CD14-positive monocyte (primary cell): ENCODE data around the gene MYO16. TPM values are rescaled to one million over a fixed set of nuclear protein-coding genes. Genes with fewer than 3 reads are reported as not detected.
A peak's percentile ranks its signal among the peaks of the same experiment; 100 is the strongest.

ENCODE experiments used
- DNase-seq, 3 donors: peaks; one replicate each; pipeline ENCODE4 v3.0.0-alpha.2; 2011 to 2022
- H2AFZ ChIP-seq: 2 replicates; pipeline ENCODE4 v1.6.0; 2012; ENCODE audit warnings: mild to moderate bottlenecking, low read depth, low read length, inconsistent platforms; ENCODE audit not compliant: insufficient read depth, poor library complexity, severe bottlenecking
- H3K27ac ChIP-seq, 2 donors: 1 replicate in 1 of 2; 2 replicates in 1 of 2; pipeline ENCODE4 v1.5.1; 2012 to 2013; ENCODE audit warnings: low read length in 2 of 2, control low read depth in 1 of 2, inconsistent platforms in 1 of 2, low read depth in 1 of 2, mild to moderate bottlenecking in 1 of 2
- H3K27me3 ChIP-seq, 2 donors: one replicate each; pipeline versions ENCODE4 v1.6.0 to v1.6.1; 2011 to 2013; ENCODE audit warnings: low read length in 2 of 2; ENCODE audit not compliant: control insufficient read depth in 2 of 2, insufficient read depth in 2 of 2
- H3K36me3 ChIP-seq, 2 donors: replicated peaks in 1 of 2; 1 replicate in 1 of 2; 2 replicates in 1 of 2; pipeline versions ENCODE4 v1.5.1 to v1.6.1; 2012 to 2013; ENCODE audit warnings: low read length in 2 of 2, control low read depth in 1 of 2, inconsistent platforms in 1 of 2, mild to moderate bottlenecking in 1 of 2; ENCODE audit not compliant: insufficient read depth in 2 of 2, control insufficient read depth in 1 of 2
- H3K4me1 ChIP-seq, 2 donors: 1 replicate in 1 of 2; 2 replicates in 1 of 2; pipeline versions ENCODE4 v1.5.1 to v1.6.1; 2012 to 2013; ENCODE audit warnings: low read length in 2 of 2, control low read depth in 1 of 2, inconsistent platforms in 1 of 2, mild to moderate bottlenecking in 1 of 2, moderate library complexity in 1 of 2; ENCODE audit not compliant: insufficient read depth in 2 of 2, control insufficient read depth in 1 of 2
- H3K4me2 ChIP-seq: replicated peaks from 2 replicates; pipeline ENCODE3; 2012; ENCODE audit warnings: low read length, moderate library complexity, mild to moderate bottlenecking; ENCODE audit not compliant: poor library complexity, severe bottlenecking; ENCODE audit errors: extremely low read depth
- H3K4me3 ChIP-seq, 3 experiments: fragments of 200-600 bp in 1 of 3; sonication (generic) in 1 of 3; replicated peaks in 1 of 3; 1 replicate in 2 of 3; 2 replicates in 1 of 3; pipeline ENCODE4 v1.5.1; 2011 to 2013; ENCODE audit warnings: low read length in 3 of 3, mild to moderate bottlenecking in 3 of 3, control low read depth in 2 of 3, low read depth in 2 of 3, inconsistent platforms in 1 of 3, moderate library complexity in 1 of 3
- H3K79me2 ChIP-seq: 2 replicates; pipeline ENCODE4 v1.6.0; 2012; ENCODE audit warnings: mild to moderate bottlenecking, control low read depth, inconsistent platforms, low read length, moderate library complexity; ENCODE audit not compliant: insufficient read depth
- H3K9ac ChIP-seq: 2 replicates; pipeline ENCODE4 v1.6.0; 2017; ENCODE audit warnings: low read length, mild to moderate bottlenecking; ENCODE audit not compliant: insufficient read depth, poor library complexity, severe bottlenecking
- H3K9me3 ChIP-seq, 2 donors: replicated peaks in 1 of 2; 1 replicate in 1 of 2; 2 replicates in 1 of 2; pipeline versions ENCODE4 v1.5.1 to v1.6.1; 2012 to 2013; ENCODE audit warnings: low read length in 2 of 2, control low read depth in 1 of 2; ENCODE audit not compliant: control insufficient read depth in 1 of 2, insufficient read depth in 1 of 2
- H4K20me1 ChIP-seq: 2 replicates; pipeline ENCODE4 v1.6.0; 2012; ENCODE audit warnings: mild to moderate bottlenecking, low read length, control low read depth, moderate library complexity; ENCODE audit not compliant: insufficient read depth
- H3K27ac Mint-ChIP-seq, 7 donors: one replicate each; pipeline ENCODE4 v1.8.0; 2020; ENCODE audit warnings: mild to moderate bottlenecking in 7 of 7, mixed read lengths in 7 of 7, moderate library complexity in 6 of 7, inconsistent platforms in 2 of 7
- H3K27me3 Mint-ChIP-seq, 3 donors: one replicate each; pipeline ENCODE4 v1.8.0; 2021 to 2022; ENCODE audit warnings: low read depth in 3 of 3, mild to moderate bottlenecking in 3 of 3, mixed read lengths in 3 of 3, moderate library complexity in 3 of 3, inconsistent platforms in 1 of 3
- H3K36me3 Mint-ChIP-seq, 2 donors: one replicate each; pipeline ENCODE4 v1.8.0; 2020; ENCODE audit warnings: mixed read lengths in 2 of 2, inconsistent platforms in 1 of 2, mild to moderate bottlenecking in 1 of 2
- H3K4me1 Mint-ChIP-seq: one replicate; pipeline ENCODE4 v1.8.0; 2020; ENCODE audit warnings: mild to moderate bottlenecking, mixed read lengths
- H3K4me3 Mint-ChIP-seq, 2 donors: one replicate each; pipeline ENCODE4 v1.8.0; 2020; ENCODE audit warnings: mild to moderate bottlenecking in 2 of 2, mixed read lengths in 2 of 2, moderate library complexity in 1 of 2
- H3K9me3 Mint-ChIP-seq, 7 donors: one replicate each; pipeline ENCODE4 v1.8.0; 2020 to 2022; ENCODE audit warnings: mixed read lengths in 7 of 7, mild to moderate bottlenecking in 6 of 7, moderate library complexity in 6 of 7, inconsistent platforms in 2 of 7
- whole genome bisulfite sequencing: methylation state at CpG from one replicate; pipeline ENCODE4 v1.1.5; 2013; ENCODE audit warnings: missing lambda C conversion rate; ENCODE audit not compliant: insufficient coverage; 5-methylcytosine and 5-hydroxymethylcytosine counted together
- intact Hi-C, 2 donors: fragments of 100-400 bp; cut with micrococcal nuclease; formaldehyde crosslinking; loops; one replicate each; pipeline versions ENCODE4 v1.15.0 to v1.15.1; 2023
- polyA plus RNA-seq, 3 donors: library from polyadenylated mRNA; depleted of rRNA in 1 of 3; unstranded in 2 of 3; stranded (reverse) in 1 of 3; fragments of 300-500 nt in 2 of 3; fragments of >200 nt in 1 of 3; fragmentation: Illumina TruSeq in 2 of 3; gene quantifications; 1 replicate in 2 of 3; 2 replicates in 1 of 3; pipeline ENCODE4 v1.2.3, GENCODE V29; 2012 to 2021
- TF ChIP-seq, protein P1 (sequence below): fragments of 200-600 bp; IDR thresholded peaks from one replicate; pipeline ENCODE4 v1.8.0; 2022; ENCODE audit warnings: antibody characterized with exemption, mild to moderate bottlenecking

Gene MYO16
- polyA plus RNA-seq, 3 donors: not detected

DNA sequence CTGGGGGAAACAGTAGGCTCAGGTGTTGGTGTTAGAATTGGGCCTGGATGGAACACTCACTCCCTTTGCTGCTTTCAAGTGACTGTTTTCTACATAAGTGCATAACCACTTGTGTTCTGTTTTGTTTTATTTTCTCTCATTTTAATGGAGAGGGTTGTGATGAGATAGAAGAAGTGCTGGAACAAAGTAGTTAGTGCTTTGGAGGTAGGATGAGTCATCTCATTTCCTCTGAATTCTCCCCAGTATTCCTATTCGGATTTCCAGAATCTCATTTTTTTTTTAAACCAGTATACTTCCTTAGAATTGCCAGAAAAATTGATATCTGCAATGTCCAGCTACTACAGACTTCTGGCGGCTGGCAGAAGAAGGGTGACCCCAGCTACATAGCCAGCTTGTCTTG lies 575.9 kb downstream of the MYO16 start:
- Histone ChIP-seq H4K20me1 (no peaks in the 10 kb centered on the region), H3K36me3 (no peaks in the 10 kb centered on the region)

DNA sequence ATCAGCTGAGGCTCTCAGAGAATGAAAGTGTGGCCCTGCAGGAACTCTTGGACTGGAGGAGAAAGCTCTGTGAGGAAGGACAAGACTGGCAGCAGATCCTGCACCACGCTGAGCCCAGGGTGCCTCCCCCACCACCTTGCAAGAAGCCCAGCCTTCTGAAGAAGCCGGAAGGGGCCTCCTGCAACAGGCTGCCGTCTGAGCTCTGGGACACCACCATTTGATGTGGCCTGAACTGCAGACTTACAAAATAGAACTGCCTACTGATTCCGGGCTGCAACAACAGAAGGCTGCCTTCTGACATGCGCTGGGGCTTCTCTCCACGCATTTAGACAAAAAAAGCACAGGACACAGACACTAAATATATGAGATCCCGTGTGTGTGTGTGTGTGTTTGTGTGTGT lies 577.2 kb downstream of the MYO16 start:
- WGBS: 87% methylated on average over 6 of the region's 7 CpGs
- H3K4me1 ChIP-seq: no peaks in the 10 kb centered on the region
- H3K9me3 Mint-ChIP-seq: peaks cover 0 to 2% (median 0%) of the 10 kb centered on the region in 7 donors
- no peak overlapping the region for H3K27ac Mint-ChIP-seq
- H3K4me3 ChIP-seq: no peak overlapping the region
- intact Hi-C loops: no loop called here
- no peaks in the 10 kb centered on the region for H3K36me3 Mint-ChIP-seq
- H3K9ac ChIP-seq: no peak overlapping the region
- H3K4me3 Mint-ChIP-seq: no peak overlapping the region
- no peak overlapping the region for H3K27ac ChIP-seq
- H4K20me1 ChIP-seq: no peaks in the 10 kb centered on the region
- H3K27me3 Mint-ChIP-seq: peaks cover 0 to 2% (median 2%) of the 10 kb centered on the region in 3 donors
- no peak overlapping the region for H2AFZ ChIP-seq
- no peaks in the 10 kb centered on the region for H3K27me3 ChIP-seq
- no peaks in the 10 kb centered on the region for H3K9me3 ChIP-seq
- no peak overlapping the region for H3K4me2 ChIP-seq
- no peaks in the 10 kb centered on the region for H3K79me2 ChIP-seq
- no peaks in the 10 kb centered on the region for H3K36me3 ChIP-seq
- DNase-seq: no peak
- H3K4me1 Mint-ChIP-seq: no peaks in the 10 kb centered on the region
- TF ChIP-seq, protein P1, sequence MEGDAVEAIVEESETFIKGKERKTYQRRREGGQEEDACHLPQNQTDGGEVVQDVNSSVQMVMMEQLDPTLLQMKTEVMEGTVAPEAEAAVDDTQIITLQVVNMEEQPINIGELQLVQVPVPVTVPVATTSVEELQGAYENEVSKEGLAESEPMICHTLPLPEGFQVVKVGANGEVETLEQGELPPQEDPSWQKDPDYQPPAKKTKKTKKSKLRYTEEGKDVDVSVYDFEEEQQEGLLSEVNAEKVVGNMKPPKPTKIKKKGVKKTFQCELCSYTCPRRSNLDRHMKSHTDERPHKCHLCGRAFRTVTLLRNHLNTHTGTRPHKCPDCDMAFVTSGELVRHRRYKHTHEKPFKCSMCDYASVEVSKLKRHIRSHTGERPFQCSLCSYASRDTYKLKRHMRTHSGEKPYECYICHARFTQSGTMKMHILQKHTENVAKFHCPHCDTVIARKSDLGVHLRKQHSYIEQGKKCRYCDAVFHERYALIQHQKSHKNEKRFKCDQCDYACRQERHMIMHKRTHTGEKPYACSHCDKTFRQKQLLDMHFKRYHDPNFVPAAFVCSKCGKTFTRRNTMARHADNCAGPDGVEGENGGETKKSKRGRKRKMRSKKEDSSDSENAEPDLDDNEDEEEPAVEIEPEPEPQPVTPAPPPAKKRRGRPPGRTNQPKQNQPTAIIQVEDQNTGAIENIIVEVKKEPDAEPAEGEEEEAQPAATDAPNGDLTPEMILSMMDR: no peak

More for the DNA sequence above, 575.9 kb downstream of the MYO16 start:
- Mint-ChIP-seq H3K4me3 (no peak overlapping the region), H3K9me3 (peaks cover 0 to 2% (median 0%) of the 10 kb centered on the region in 7 donors), H3K4me1 (no peaks in the 10 kb centered on the region), H3K27ac (peak overlapping the region in 1 of 7 donors; percentile 49), H3K27me3 (peaks cover 0 to 2% (median 1%) of the 10 kb centered on the region in 3 donors), H3K36me3 (no peaks in the 10 kb centered on the region)
- no peak overlapping the region for H3K4me2 ChIP-seq
- no peak overlapping the region for H2AFZ ChIP-seq
- H3K9ac ChIP-seq: no peak overlapping the region
- no peak overlapping the region for H3K27ac ChIP-seq
- no peaks in the 10 kb centered on the region for H3K27me3 ChIP-seq
- H3K4me3 ChIP-seq: no peak overlapping the region
- no peaks in the 10 kb centered on the region for H3K4me1 ChIP-seq
- TF ChIP-seq, protein P1: no peak
- H3K79me2 ChIP-seq: no peaks in the 10 kb centered on the region
- 100% methylated on average over 1 of the region's 2 CpGs for WGBS
- H3K9me3 ChIP-seq: no peaks in the 10 kb centered on the region
- DNase-seq: no peak
- intact Hi-C loops: no loop called here
